ENCODE measurements around the gene ATRNL1. TPM values are rescaled to one million over a fixed set of nuclear protein-coding genes. Genes with fewer than 3 reads are reported as not detected.

ATRNL1 gene
- total RNA-seq, 1 donor from 2014 or later = 16.4 TPM

GRCh38 chr10:115795964-115796363, 702.8 kb downstream of the ATRNL1 start:
- peaks cover 6% of the 10 kb centered on the region for H3K9me3 ChIP-seq (ENCODE audit: low read depth)
- Mint-ChIP-seq H3K27me3 (ENCODE audit: insufficient read depth, low read depth) (peaks cover 6% of the 10 kb centered on the region), H3K27ac (no peak overlapping the region)

DNA sequence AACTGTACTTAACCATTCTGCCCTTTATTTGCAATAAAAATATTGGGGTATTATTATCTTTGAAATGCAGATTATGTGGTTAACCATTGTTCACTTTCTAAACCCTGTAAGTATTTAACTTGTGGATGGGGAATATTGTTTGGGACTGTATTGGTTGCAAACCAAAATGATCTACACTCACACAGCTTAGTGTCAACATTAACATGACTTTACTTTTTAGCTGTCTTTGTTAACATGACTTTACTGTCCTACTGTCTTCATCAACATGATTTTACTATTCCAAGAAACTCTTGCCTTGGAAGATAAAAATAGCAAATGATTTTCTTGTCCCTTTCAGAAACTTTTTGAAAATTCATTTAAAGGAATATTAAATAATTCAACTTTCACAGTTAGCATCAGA, 708.3 kb downstream of the ATRNL1 start:
- Mint-ChIP-seq H3K27ac (no peak overlapping the region), H3K36me3 (peaks cover 2% of the 10 kb centered on the region), H3K4me1 (peaks cover 2% of the 10 kb centered on the region), H3K9me3 (peaks cover under 1% of the 10 kb centered on the region), H3K4me3 (no peak overlapping the region), H3K27me3 (ENCODE audit: insufficient read depth, low read depth) (peaks cover 2% of the 10 kb centered on the region)
- Histone ChIP-seq H3K36me3 (no peaks in the 10 kb centered on the region), H3K4me2 (no peak overlapping the region), H3K9me3 (ENCODE audit: low read depth) (no peaks in the 10 kb centered on the region), H3F3A (ENCODE audit: low read depth) (no peaks in the 10 kb centered on the region), H3K27me3 (no peaks in the 10 kb centered on the region), H3K79me2 (ENCODE audit: low read depth) (no peaks in the 10 kb centered on the region), H2AFZ (replicated peaks) (no peak overlapping the region), H4K20me1 (ENCODE audit: low read depth) (no peaks in the 10 kb centered on the region), H3K4me1 (no peaks in the 10 kb centered on the region), H3K9ac (no peak overlapping the region), H3K4me3 (no peak overlapping the region), H3K27ac (no peak overlapping the region)
- DNase-seq (ENCODE audit: low spot score) = no peak
- TF ChIP-seq EZH2phosphoT487 (IDR thresholded peaks at IDR 0.05) (no peak), EZH2 (IDR thresholded peaks at IDR 0.05) (no peak), CTCF (IDR thresholded peaks at IDR 0.05) (no peak)

More at GRCh38 chr10:115795964-115796363, 702.8 kb downstream of the ATRNL1 start:
- Histone ChIP-seq H3K27ac (no peak overlapping the region), H3K9ac (no peak overlapping the region), H3K4me1 (no peaks in the 10 kb centered on the region), H3K27me3 (no peaks in the 10 kb centered on the region), H4K20me1 (ENCODE audit: low read depth) (no peaks in the 10 kb centered on the region), H3K4me3 (no peak overlapping the region), H3K4me2 (no peak overlapping the region), H3K36me3 (no peaks in the 10 kb centered on the region), H3F3A (ENCODE audit: low read depth) (no peaks in the 10 kb centered on the region), H2AFZ (replicated peaks) (no peak overlapping the region), H3K79me2 (ENCODE audit: low read depth) (no peaks in the 10 kb centered on the region)
- Mint-ChIP-seq H3K4me1 (peaks cover 1% of the 10 kb centered on the region), H3K4me3 (no peak overlapping the region), H3K36me3 (peaks cover 9% of the 10 kb centered on the region), H3K9me3 (peaks cover 16% of the 10 kb centered on the region)
- no peak for DNase-seq (ENCODE audit: low spot score)
- TF ChIP-seq EZH2phosphoT487 (IDR thresholded peaks at IDR 0.05) (no peak), EZH2 (IDR thresholded peaks at IDR 0.05) (no peak), CTCF (IDR thresholded peaks at IDR 0.05) (no peak)

DNA sequence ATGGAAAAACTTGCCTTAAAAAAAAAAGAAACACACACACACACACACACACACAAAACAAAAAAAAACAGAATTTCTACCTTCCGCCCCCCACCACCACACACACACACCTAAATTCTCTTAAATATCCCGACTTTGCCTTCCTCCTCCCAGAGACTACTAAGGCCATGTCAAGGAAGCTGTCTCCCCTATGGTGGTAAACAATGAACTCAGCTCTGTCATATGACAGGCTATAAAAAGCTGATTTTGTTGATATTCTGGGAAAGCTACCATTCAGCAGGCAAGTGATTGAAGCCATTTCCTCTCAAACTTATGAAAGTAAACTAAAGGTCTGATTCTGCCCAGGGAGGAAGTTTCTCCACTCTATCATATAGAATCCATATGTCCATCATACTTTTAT, 708.8 kb downstream of the ATRNL1 start:
- Mint-ChIP-seq H3K27ac (no peak overlapping the region), H3K9me3 (no peaks in the 10 kb centered on the region), H3K36me3 (peaks cover 2% of the 10 kb centered on the region), H3K4me1 (peaks cover 2% of the 10 kb centered on the region), H3K27me3 (ENCODE audit: insufficient read depth, low read depth) (peaks cover 2% of the 10 kb centered on the region), H3K4me3 (no peak overlapping the region)
- Histone ChIP-seq H3K4me1 (no peaks in the 10 kb centered on the region), H3K4me2 (no peak overlapping the region), H2AFZ (replicated peaks) (no peak overlapping the region), H3F3A (ENCODE audit: low read depth) (no peaks in the 10 kb centered on the region), H3K27me3 (no peaks in the 10 kb centered on the region), H3K36me3 (no peaks in the 10 kb centered on the region), H4K20me1 (ENCODE audit: low read depth) (no peaks in the 10 kb centered on the region), H3K79me2 (ENCODE audit: low read depth) (no peaks in the 10 kb centered on the region), H3K27ac (no peak overlapping the region), H3K9ac (no peak overlapping the region), H3K9me3 (ENCODE audit: low read depth) (no peaks in the 10 kb centered on the region), H3K4me3 (no peak overlapping the region)
- TF ChIP-seq EZH2phosphoT487 (IDR thresholded peaks at IDR 0.05) (no peak), CTCF (IDR thresholded peaks at IDR 0.05) (no peak), EZH2 (IDR thresholded peaks at IDR 0.05) (no peak)
- no peak for DNase-seq (ENCODE audit: low spot score)
